GM18909 (cell line): ENCODE data around the gene GPR52.
"Not testable (repeated sequence)": the region's sequence is repeated elsewhere in the genome, so short reads cannot be mapped to it uniquely, and the experiment has no call there.

Source experiments
- ATAC-seq: cut with Tn5 transposase; IDR thresholded peaks from one replicate; pipeline ENCODE4 v1.9.1; 2021; ENCODE audit warnings: mild to moderate bottlenecking; ENCODE audit not compliant: unreplicated experiment, poor library complexity

GPR52 gene

GRCh38 chr1:174447866-174448530 lies at the start of gene GPR52:
TSS of gene GPR52 (plus strand) at chr1:174447964. CDS start at chr1:174448112, 148 bp downstream.
- ATAC-seq, result no peak

DNA sequence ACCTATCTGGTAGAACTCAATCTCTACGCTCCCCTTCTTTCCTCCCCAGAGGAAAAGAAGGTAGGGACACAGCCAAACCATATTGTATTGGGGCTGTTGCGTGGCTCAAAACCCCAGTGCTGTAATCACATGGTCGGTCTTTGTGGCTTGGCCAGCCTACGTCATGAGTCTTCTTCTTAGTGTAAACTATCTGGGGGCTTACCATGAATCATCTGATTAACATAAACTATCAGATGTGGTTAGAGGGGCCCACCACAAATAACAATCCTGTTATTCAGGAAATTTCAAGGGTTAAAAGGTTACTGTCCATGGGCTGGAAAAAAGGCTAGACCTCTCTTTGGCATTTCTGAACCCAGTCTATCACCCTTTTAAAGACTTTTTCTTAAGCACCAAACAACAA lies 49.5 kb upstream of the GPR52 start:
- no peak for ATAC-seq

DNA sequence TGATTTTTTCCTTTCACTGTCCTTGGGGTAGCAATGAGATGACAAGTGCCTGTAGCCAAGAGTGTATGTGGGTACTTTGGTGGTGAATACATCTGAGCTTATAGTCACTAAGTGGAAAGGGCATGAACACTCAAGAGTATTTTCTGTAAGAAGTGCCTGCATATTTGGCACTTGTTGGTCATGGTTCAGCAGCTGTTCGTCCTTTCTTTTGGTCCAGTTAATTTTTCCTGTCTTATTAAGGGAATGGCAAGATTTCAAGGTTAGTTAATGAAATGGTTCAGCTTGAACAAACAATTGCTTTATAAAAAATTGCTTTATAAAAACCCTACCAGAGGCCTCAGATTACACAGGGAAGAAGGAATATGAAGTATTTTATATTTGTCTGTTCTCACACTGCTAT lies 48.6 kb upstream of the GPR52 start:
- ATAC-seq, result no peak

DNA sequence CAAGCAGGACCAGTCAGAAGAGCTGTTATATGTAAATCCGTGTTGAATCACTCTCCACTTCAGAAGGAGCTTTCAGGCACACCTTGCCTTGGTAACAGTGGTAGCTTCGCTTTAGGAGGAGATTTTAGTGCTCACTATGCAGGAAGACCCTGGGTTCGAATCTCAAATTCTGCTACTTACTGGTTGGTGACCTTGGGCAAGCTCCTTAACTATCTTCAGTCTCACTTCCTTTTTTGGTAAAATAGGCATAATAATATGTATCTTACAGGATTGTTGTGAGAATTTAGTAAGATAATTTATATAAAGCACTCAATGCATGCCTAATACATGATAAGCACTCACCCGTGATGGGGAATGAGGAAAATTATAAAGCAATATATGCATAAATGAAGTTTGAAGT lies 46.7 kb upstream of the GPR52 start:
- ATAC-seq, result no peak

DNA sequence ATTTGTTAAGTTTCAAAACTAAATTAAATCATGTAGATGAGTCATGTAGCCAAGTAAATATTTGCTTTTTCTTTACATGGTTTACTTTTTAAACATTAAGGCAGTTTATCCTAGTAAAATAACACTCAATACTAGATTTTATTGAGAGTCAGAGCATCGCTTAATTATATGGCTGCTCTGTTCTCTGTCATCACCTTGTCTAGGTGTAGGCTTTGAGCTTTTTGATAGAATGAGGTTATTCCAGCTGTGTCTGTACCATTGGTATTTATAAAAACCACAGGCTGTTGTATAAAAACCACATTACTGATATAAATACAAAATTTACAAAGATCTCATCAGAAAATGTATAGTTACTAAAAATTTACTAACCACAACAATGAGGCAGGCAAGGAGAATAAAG lies 42.5 kb upstream of the GPR52 start:
- no peak for ATAC-seq

DNA sequence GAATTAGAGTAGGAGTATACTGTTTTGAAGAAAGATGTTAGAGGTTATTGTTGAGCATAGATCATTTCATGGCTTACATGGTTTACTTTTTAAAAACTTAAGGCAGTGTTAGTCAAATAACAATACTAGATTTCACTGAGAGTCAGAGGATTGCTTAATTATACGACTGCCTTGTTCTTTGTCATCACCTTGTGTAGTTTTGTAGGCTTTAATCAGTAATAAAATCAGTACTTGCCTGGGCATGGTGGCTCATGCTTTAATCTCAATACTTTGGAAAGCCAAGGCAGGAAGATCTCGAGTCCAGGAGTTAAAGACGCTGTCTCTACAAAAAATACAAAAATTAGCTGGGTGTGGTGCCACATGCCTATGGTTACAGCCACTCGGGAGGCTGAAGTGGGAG lies 41.3 kb upstream of the GPR52 start:
- ATAC-seq, result no peak

DNA sequence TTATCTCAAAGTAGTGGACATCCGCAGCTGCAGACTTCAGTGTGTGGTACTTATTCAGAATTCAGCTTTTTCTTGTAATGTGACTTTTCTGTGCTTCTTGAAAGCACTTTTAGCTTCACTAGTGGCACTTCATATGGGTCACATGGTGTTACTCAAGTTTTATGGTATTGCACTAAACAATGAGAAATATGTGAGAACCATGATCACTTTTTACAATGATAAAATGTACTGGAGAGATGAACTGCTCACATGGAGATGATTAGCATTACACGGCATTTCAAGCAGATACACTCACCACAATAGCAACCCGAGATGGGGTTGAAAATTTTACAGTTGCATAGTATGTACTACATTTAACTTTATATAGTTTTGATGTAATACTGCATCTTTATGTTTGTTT lies 40.1 kb upstream of the GPR52 start:
- no peak for ATAC-seq

GRCh38 chr1:174408146-174408545 lies 39.6 kb upstream of the GPR52 start:
- ATAC-seq, result no peak

DNA sequence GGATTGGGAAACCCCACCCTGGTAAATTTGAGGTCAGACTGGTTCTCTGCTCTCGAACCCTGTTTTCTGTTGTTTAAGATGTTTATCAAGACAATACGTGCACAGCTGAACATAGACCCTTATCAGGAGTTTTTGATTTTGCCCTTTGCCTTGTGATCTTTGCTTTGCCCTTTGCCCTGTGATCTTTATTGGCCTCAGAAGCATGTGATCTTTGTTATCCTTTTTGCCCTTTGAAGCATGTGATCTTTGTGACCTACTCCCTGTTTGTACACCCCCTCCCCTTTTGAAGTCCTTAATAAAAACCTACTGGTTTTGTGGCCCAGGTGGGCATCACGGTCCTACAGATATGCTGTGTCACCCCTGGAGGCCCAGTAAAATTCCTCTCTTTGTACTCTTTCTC lies 38.0 kb upstream of the GPR52 start:
- not testable (repeated sequence) for ATAC-seq

DNA sequence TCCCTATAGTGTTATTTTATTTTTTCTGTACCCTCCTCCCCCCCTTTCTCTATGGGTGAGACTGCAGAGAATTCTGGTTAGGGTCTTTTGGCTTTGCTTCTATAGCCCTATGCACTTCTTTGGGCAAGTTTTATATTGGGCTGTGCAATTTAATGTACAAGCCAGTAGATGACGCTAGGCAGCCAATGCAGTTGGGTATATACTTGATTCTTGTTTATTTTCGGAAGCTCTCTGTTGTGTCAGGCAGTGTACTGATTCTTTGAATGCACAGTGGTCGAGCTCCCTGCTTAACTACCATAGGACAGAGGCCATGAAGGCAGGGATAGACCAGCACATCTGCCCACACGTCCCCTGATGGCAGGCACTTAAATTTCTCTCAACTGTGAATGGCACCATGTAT lies 34.1 kb upstream of the GPR52 start:
- no peak for ATAC-seq

DNA sequence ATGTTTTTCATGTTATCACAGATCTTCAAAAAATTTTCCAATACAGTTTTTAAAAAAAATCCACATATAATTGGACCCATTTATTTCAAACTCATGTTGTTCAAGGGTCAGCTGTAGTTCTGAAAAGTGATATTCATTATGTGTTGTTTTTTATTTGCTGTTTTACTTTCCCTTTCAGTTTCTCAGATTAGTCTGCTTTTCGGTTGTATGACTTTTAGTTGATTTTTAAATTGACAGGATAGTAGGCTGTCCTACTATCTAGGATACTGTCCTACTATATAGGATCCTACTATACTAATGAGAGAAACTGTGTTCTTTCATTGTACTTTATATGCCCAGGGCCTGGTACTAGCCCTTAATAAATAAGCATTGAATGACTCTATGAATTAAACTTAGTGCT lies 33.6 kb upstream of the GPR52 start:
- ATAC-seq, result no peak

- no peak for ATAC-seq
Measured at GRCh38 chr1:174415506-174415905, 32.3 kb upstream of the GPR52 start.

- no peak for ATAC-seq
Measured at GRCh38 chr1:174417921-174418320, 29.8 kb upstream of the GPR52 start.

DNA sequence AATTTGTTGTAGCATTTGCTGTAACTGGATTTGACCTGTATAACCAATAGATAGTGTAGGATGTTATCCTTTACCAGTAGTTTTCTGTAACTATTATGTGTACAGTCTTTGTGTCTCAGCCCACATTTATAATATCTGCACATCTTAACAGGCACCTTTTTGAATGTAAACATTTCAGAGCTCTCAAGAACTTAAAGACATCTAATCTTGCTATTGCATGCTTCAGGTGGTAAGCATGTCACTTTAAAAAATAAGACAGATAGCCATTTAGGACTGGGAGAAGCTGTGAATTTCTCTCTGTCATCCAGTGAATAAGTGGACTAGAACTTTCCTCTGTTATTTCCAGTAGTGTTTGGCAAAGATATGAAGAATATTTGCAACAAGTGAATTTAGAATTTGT lies 22.6 kb upstream of the GPR52 start:
- no peak for ATAC-seq

GRCh38 chr1:174426153-174426552 lies 21.6 kb upstream of the GPR52 start:
- no peak for ATAC-seq

DNA sequence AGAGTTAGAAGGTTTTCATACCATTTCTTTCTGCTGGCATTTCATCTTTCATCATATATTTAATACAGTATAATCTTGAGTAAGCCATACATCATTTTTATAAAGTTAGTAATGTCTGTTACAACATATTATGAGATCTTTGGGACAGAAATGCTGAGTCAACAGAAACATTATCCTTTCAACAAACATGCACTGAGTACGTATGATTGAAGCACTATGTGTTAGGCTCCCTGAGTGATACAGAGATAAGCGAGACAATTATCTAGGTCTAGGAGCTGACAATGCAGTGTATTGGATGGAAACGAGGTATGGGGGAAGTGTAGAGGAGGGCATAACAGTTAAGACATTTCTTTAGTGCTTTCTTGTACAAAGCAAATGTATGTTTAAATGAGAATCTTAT lies 19.7 kb upstream of the GPR52 start:
- no peak for ATAC-seq

- ATAC-seq, result no peak
Measured at GRCh38 chr1:174428739-174429138, 19.0 kb upstream of the GPR52 start.

- ATAC-seq, result no peak
Measured at GRCh38 chr1:174433451-174433850, 14.3 kb upstream of the GPR52 start.

DNA sequence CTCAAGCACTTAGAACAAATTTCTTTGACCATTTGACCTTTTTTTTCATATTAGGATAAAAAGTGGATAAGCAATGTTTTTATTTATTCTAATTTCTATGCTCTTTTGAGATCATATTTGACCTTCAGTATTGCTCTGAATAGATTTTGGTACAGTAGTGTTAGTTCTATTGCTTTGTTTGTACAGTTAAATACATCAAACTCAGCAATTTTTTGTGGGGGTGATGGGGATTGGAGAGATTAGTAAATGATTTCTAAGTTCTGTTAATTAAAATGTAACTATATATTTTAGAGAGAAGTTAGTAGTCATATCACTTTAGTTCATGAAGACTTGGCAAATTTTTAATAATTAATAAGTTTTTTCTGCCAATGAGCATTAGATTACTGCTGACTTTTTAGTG lies 2.4 kb upstream of the GPR52 start:
- no peak for ATAC-seq

- ATAC-seq, result no peak
Measured at GRCh38 chr1:174445817-174446216, 1.9 kb upstream of the GPR52 start.

GRCh38 chr1:174448531-174448883 lies 743 bp downstream of the GPR52 start:
- no peak for ATAC-seq

GRCh38 chr1:174448974-174449373 lies 1.2 kb downstream of the GPR52 start:
- ATAC-seq, result no peak

DNA sequence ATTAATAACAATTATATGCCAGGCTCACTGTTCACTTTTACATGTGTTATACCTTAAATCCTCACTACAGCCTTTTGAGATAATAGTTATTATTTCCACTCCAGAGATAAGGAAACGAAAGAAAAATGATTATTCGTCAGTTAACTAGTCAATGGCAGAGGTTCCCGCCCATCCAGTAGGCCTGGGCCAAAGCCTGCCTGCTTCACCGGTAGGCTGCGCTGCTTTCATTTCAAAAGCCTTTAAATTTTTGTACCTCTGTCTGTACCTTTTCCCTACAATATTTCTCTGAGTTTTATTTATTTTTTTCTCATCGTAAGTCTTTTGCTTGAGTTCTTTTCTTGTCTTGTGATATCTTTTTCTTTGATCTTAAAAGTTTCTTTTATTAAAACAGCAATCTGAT lies 3.6 kb downstream of the GPR52 start:
- no peak for ATAC-seq
